Large intestine (tissue), 12 donors: Measurements from ENCODE around the gene TVP23B. TPM values are rescaled to one million over a fixed set of nuclear protein-coding genes. Genes with fewer than 3 reads are reported as not detected.
A peak's percentile ranks its signal among the peaks of the same experiment; 100 is the strongest.
"Not testable (repeated sequence)": the region's sequence is repeated elsewhere in the genome, so short reads cannot be mapped to it uniquely, and the experiment has no call there.

Experiments used
- DNase-seq, 2 donors: peaks; one replicate each; pipeline versions ENCODE4 v3.0.0 to v3.0.0-alpha.2; 2013
- H3K27ac ChIP-seq: one replicate; pipeline ENCODE4 v1.5.1; 2013; ENCODE audit warnings: low read length
- H3K27me3 ChIP-seq: 2 replicates; pipeline ENCODE4 v1.6.1; 2013; ENCODE audit warnings: low read length; ENCODE audit not compliant: control insufficient read depth, insufficient read depth
- H3K36me3 ChIP-seq: 2 replicates; pipeline ENCODE4 v1.6.1; 2013; ENCODE audit warnings: low read length; ENCODE audit not compliant: control insufficient read depth, insufficient read depth
- H3K4me1 ChIP-seq: one replicate; pipeline ENCODE4 v1.6.1; 2013; ENCODE audit warnings: low read length; ENCODE audit not compliant: control insufficient read depth, insufficient read depth
- H3K4me3 ChIP-seq: one replicate; pipeline ENCODE4 v1.5.1; 2013; ENCODE audit warnings: low read length
- H3K9me3 ChIP-seq: one replicate; pipeline ENCODE4 v1.6.1; 2013; ENCODE audit warnings: mild to moderate bottlenecking, low read depth, low read length, moderate library complexity; ENCODE audit not compliant: control insufficient read depth
- WGBS: methylation state at CpG from one replicate; pipeline ENCODE4 v1.1.5; 2013; ENCODE audit warnings: low lambda C conversion rate; ENCODE audit not compliant: insufficient coverage; 5-methylcytosine and 5-hydroxymethylcytosine counted together
- long read RNA-seq, 11 donors: transcript quantifications; one replicate each; lab custom pipeline, GENCODE V29; 2026
- polyA plus RNA-seq: library from polyadenylated mRNA; unstranded; fragments of 120-200 nt; gene quantifications from one replicate; pipeline ENCODE4 v1.2.1, GENCODE V29; 2013

TVP23B gene
- 70.7 TPM for polyA plus RNA-seq
- long read RNA-seq, donor 1, transcript TVP23B-201 (7 exons, 2,064 nt): major isoform, 12 of 14 reads
- long read RNA-seq, donor 1, partial matches to known transcripts: 0 of 14 reads
- long read RNA-seq, donor 1, other reads (novel, unspliced or antisense): 0 of 14 reads
- long read RNA-seq, donor 2, transcript TVP23B-201 (7 exons, 2,064 nt): major isoform, 15 of 23 reads
- long read RNA-seq, donor 2, partial matches to known transcripts: 5 of 23 reads
- long read RNA-seq, donor 2, other reads (novel, unspliced or antisense): 0 of 23 reads
- long read RNA-seq, donor 3: 0 reads
- long read RNA-seq, donor 4, partial matches to known transcripts: 0 of 5 reads
- long read RNA-seq, donor 4, other reads (novel, unspliced or antisense): 0 of 5 reads
- long read RNA-seq, donor 5, transcript TVP23B-201 (7 exons, 2,064 nt): major isoform, 14 of 16 reads
- long read RNA-seq, donor 5, partial matches to known transcripts: 0 of 16 reads
- long read RNA-seq, donor 5, other reads (novel, unspliced or antisense): 0 of 16 reads
- long read RNA-seq, donor 6, transcript TVP23B-201 (7 exons, 2,064 nt): major isoform, 28 of 60 reads
- long read RNA-seq, donor 6, partial matches to known transcripts: 29 of 60 reads
- long read RNA-seq, donor 6, other reads (novel, unspliced or antisense): 0 of 60 reads
- long read RNA-seq, donor 7, transcript TVP23B-201 (7 exons, 2,064 nt): major isoform, 16 of 19 reads
- long read RNA-seq, donor 7, partial matches to known transcripts: 0 of 19 reads
- long read RNA-seq, donor 7, other reads (novel, unspliced or antisense): 0 of 19 reads
- long read RNA-seq, donor 8, transcript TVP23B-201 (7 exons, 2,064 nt): major isoform, 39 of 63 reads
- long read RNA-seq, donor 8, partial matches to known transcripts: 19 of 63 reads
- long read RNA-seq, donor 8, other reads (novel, unspliced or antisense): 0 of 63 reads
- long read RNA-seq, donor 9, transcript TVP23B-201 (7 exons, 2,064 nt): major isoform, 22 of 35 reads
- long read RNA-seq, donor 9, partial matches to known transcripts: 11 of 35 reads
- long read RNA-seq, donor 9, other reads (novel, unspliced or antisense): 0 of 35 reads
- long read RNA-seq, donor 10, transcript TVP23B-201 (7 exons, 2,064 nt): major isoform, 30 of 51 reads
- long read RNA-seq, donor 10, partial matches to known transcripts: 16 of 51 reads
- long read RNA-seq, donor 10, other reads (novel, unspliced or antisense): 0 of 51 reads
- long read RNA-seq, donor 11, transcript TVP23B-201 (7 exons, 2,064 nt): major isoform, 18 of 19 reads
- long read RNA-seq, donor 11, partial matches to known transcripts: 0 of 19 reads
- long read RNA-seq, donor 11, other reads (novel, unspliced or antisense): 0 of 19 reads

DNA sequence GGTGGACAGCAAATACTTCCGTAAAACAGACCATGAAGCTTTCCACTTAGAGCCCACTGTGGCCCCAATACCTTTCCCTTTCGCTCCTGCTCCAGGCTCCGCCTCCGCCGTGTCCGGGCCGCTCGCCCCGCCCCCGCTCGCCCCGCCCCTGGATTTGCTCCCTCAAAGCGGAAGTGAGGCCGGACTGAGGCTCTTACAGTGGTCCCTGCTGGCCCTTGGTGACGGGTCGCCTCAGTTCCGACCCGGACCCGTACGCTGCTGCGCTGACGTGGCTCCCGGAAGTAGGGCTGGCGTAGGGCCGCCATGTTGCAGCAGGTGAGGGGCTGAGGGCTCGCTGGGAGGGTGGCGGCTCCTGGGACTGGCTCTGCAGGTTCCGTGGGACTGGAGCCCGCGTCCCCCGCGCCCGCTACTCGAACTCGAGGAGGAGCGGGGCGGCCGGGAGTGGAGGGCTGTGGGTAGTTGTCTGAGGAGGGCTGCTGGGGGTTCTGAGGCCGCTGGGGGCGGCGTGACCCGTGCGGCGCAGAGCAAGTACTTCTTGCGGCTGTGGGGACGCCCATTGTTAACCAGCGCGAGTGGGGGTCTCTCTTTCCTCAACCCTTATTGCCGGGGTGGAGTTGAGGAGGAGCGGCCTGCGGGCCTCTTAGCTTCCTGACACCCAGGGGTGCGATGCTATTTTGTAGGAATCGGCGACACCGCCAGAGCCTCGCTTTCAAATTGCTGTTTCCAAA is at the start of gene TVP23B:
Gene TVP23B (plus strand): TSS at position 193 of the 728 bp plus-strand sequence. CDS start 111 bp downstream, at position 304.
- peak within 1 kb of the TSS; percentile 75 for H3K27ac ChIP-seq
- not testable (repeated sequence) for H3K4me1 ChIP-seq, H3K27me3 ChIP-seq, H3K36me3 ChIP-seq, H3K9me3 ChIP-seq
- peak; percentile 95 for DNase-seq
- no CpG with 5 or more reads among the region's 56 CpGs for WGBS
- H3K4me3 ChIP-seq: peak within 1 kb of the TSS; percentile 70

DNA sequence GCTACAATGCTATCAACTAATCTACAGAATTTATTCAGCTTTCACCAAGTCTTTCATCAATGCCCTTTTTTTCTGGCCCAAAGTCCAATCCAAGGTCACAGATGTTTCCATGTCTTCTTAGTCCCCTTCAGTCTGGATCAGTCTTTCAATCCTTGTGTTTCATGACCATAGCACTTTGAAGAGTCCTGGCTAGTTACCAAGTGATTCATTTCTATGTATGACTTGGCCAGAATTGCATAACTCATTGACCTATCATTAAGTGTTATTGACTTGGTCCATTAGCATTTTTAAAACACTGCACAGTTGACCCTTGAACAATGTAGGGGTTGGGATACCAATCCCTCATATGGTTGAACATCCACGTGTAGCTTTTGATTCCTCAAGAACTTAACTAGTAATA is 48.5 kb upstream of the TVP23B start:
- WGBS: no CpG with 5 or more reads among the region's 1 CpG
- H3K4me3 ChIP-seq, H3K27me3 ChIP-seq, H3K27ac ChIP-seq, H3K9me3 ChIP-seq, H3K36me3 ChIP-seq, DNase-seq, H3K4me1 ChIP-seq: not testable (repeated sequence)

DNA sequence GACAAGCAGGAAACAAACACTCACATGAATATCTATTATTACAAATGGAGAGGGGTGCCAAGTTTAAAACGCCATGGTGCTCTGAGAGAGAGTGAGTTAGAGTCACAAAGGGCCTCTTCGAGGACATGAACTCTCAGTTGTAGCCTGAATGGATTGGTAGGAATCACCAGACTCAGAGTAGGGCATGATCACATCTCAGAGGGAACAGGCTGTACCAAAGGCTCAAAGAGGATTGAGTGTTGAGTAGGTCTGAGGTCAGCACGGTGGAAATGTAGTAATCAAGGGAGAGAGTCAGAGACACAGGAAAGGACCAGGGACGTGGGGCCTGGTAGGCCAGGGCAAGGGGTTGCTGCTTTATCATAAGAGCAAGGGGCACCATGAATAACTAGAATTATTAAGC is 47.6 kb upstream of the TVP23B start:
- not testable (repeated sequence) for H3K27me3 ChIP-seq, H3K27ac ChIP-seq, H3K4me1 ChIP-seq, H3K36me3 ChIP-seq, DNase-seq, H3K9me3 ChIP-seq, H3K4me3 ChIP-seq
- WGBS: no CpG with 5 or more reads among the region's 4 CpGs

GRCh38 chr17:18739616-18740391 is 41.2 kb upstream of the TVP23B start:
- H3K4me3 ChIP-seq, H3K27ac ChIP-seq, H3K36me3 ChIP-seq, H3K9me3 ChIP-seq, H3K27me3 ChIP-seq, H3K4me1 ChIP-seq, DNase-seq: not testable (repeated sequence)
- WGBS: 40% methylated on average over 1 of the region's 7 CpGs

DNA sequence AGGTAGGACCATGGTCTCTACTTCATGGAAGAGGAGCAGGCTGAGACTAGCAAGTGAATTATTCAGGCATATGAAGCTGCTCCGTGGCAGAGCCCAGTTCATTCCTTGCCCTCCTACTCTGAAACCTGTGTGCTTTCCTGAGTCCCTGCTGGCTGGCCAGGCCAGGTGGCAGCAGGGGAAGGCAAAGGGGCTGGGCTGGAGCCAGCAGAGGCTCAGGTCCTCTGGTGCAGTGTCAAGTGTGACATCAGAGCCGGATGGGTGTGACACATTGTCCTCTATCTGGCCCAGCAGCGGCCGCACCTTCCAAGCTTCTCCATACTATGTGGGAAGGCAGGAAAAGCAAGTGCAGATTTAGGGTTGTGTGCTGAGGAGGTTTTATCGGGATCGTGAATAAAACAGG is 39.8 kb upstream of the TVP23B start:
- not testable (repeated sequence) for H3K27me3 ChIP-seq, H3K36me3 ChIP-seq, H3K4me3 ChIP-seq, DNase-seq, H3K9me3 ChIP-seq, H3K27ac ChIP-seq
- no CpG with 5 or more reads among the region's 6 CpGs for WGBS
- H3K4me1 ChIP-seq: peaks cover 18% of the 10 kb centered on the region

GRCh38 chr17:18743699-18744421 is 37.1 kb upstream of the TVP23B start, which contains the start of gene FBXW10:
Gene FBXW10 (plus strand): TSS chr17:18744054. CDS start chr17:18744245, 191 bp downstream.
- not testable (repeated sequence) for H3K27me3 ChIP-seq, H3K36me3 ChIP-seq, DNase-seq, H3K4me3 ChIP-seq, H3K9me3 ChIP-seq
- H3K27ac ChIP-seq: peak within 1 kb of the TSS; percentile 64
- H3K4me1 ChIP-seq: peaks cover 22% of the 10 kb centered on the region
- no CpG with 5 or more reads among the region's 10 CpGs for WGBS

DNA sequence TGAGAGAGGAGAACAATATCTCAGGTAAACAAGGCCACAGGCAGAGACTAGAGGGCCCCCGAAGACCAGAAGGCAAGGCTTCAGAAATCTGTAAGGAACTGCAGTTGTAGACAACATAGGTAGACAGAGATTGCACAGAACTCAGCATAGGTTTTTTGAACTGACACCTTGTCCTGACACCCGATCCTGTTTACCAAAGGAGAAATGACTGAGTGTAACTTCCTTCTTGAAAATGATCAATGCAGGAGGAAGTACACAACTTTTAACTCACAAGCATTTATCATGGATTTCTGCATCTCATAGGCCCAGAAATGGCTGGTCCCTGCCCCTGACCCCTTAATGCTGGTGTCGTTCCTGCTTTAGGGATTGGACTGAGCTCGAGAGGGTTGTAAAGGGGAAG is 36.3 kb upstream of the TVP23B start:
- DNase-seq: peak in 1 of 2 donors; percentile 32
- not testable (repeated sequence) for H3K4me3 ChIP-seq, H3K36me3 ChIP-seq, H3K9me3 ChIP-seq, H3K27me3 ChIP-seq
- Histone ChIP-seq H3K4me1 (peaks cover 22% of the 10 kb centered on the region), H3K27ac (peak overlapping the region; percentile 64)
- no CpG with 5 or more reads among the region's 4 CpGs for WGBS

DNA sequence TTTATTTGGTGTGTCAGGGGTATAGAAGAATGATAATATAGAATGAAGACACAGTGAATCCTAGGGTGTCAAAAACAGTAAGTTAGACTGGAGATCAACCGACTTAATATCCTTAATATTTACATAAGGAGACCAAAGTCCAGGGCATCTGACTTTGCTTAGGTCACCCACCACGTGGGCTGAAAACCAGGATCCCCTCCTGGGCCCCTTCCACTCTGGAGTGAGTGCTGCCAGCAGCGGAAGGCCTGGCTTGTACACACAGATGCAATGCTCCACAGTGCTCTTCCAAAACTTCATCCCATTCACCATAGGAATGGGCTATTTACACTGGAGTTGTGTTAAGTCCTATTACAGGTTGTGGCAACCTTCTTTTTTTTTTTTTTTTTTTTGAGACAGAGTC is 34.4 kb upstream of the TVP23B start:
- Histone ChIP-seq H3K4me1 (peaks cover 22% of the 10 kb centered on the region), H3K27ac (peak overlapping the region; percentile 73)
- H3K4me3 ChIP-seq, H3K27me3 ChIP-seq, H3K9me3 ChIP-seq, H3K36me3 ChIP-seq: not testable (repeated sequence)
- whole genome bisulfite sequencing: no CpG with 5 or more reads among the region's 3 CpGs
- DNase-seq: peak; percentile 82 to 93

DNA sequence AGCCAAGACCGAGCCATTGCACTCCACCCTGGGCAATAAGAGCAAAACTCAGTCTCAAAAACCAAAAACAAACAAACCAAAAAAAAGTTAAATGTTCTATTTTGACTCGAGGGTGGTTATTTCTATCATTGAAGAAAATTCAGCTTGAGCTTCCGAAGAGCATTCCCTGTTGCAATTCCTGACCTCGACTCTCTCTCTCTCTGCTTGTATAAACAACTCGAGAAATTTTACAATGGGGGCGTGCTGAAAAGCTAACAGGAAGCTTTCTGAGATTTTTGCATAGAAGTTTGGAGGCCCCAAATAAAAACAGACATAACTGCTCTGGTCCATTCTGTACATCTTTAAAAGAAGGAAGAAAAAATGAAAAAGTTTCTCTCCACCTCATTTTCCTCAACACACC is 33.5 kb upstream of the TVP23B start:
- peak; percentile 38 to 62 for DNase-seq
- H3K36me3 ChIP-seq, H3K4me3 ChIP-seq, H3K27ac ChIP-seq, H3K27me3 ChIP-seq, H3K9me3 ChIP-seq: not testable (repeated sequence)
- H3K4me1 ChIP-seq: peaks cover 22% of the 10 kb centered on the region
- WGBS: no CpG with 5 or more reads among the region's 6 CpGs
